Large intestine (tissue), 12 donors: Measurements from ENCODE around the gene CD1C. TPM values are rescaled to one million over a fixed set of nuclear protein-coding genes. Genes with fewer than 3 reads are reported as not detected.
A peak's percentile ranks its signal among the peaks of the same experiment; 100 is the strongest.
"Not testable (repeated sequence)": the region's sequence is repeated elsewhere in the genome, so short reads cannot be mapped to it uniquely, and the experiment has no call there.

Experiments
- DNase-seq, 2 donors: peaks; one replicate each; pipeline versions ENCODE4 v3.0.0 to v3.0.0-alpha.2; 2013
- H3K27ac ChIP-seq: one replicate; pipeline ENCODE4 v1.5.1; 2013; ENCODE audit warnings: low read length
- H3K27me3 ChIP-seq: 2 replicates; pipeline ENCODE4 v1.6.1; 2013; ENCODE audit warnings: low read length; ENCODE audit not compliant: control insufficient read depth, insufficient read depth
- H3K36me3 ChIP-seq: 2 replicates; pipeline ENCODE4 v1.6.1; 2013; ENCODE audit warnings: low read length; ENCODE audit not compliant: control insufficient read depth, insufficient read depth
- H3K4me1 ChIP-seq: one replicate; pipeline ENCODE4 v1.6.1; 2013; ENCODE audit warnings: low read length; ENCODE audit not compliant: control insufficient read depth, insufficient read depth
- H3K4me3 ChIP-seq: one replicate; pipeline ENCODE4 v1.5.1; 2013; ENCODE audit warnings: low read length
- H3K9me3 ChIP-seq: one replicate; pipeline ENCODE4 v1.6.1; 2013; ENCODE audit warnings: mild to moderate bottlenecking, low read depth, low read length, moderate library complexity; ENCODE audit not compliant: control insufficient read depth
- WGBS: methylation state at CpG from one replicate; pipeline ENCODE4 v1.1.5; 2013; ENCODE audit warnings: low lambda C conversion rate; ENCODE audit not compliant: insufficient coverage; 5-methylcytosine and 5-hydroxymethylcytosine counted together
- long read RNA-seq, 11 donors: transcript quantifications; one replicate each; lab custom pipeline, GENCODE V29; 2026
- polyA plus RNA-seq: library from polyadenylated mRNA; unstranded; fragments of 120-200 nt; gene quantifications from one replicate; pipeline ENCODE4 v1.2.1, GENCODE V29; 2013

Gene CD1C
- 0.63 TPM for polyA plus RNA-seq
- long read RNA-seq, donor 1 = 0 reads
- long read RNA-seq, donor 2, partial matches to known transcripts = 0 of 1 reads
- long read RNA-seq, donor 2, other reads (novel, unspliced or antisense) = 0 of 1 reads
- long read RNA-seq, donor 3 = 0 reads
- long read RNA-seq, donor 4 = 0 reads
- long read RNA-seq, donor 5, partial matches to known transcripts = 0 of 1 reads
- long read RNA-seq, donor 5, other reads (novel, unspliced or antisense) = 0 of 1 reads
- long read RNA-seq, donor 6 = 0 reads
- long read RNA-seq, donor 7, partial matches to known transcripts = 0 of 1 reads
- long read RNA-seq, donor 7, other reads (novel, unspliced or antisense) = 0 of 1 reads
- long read RNA-seq, donor 8, partial matches to known transcripts = 0 of 1 reads
- long read RNA-seq, donor 8, other reads (novel, unspliced or antisense) = 0 of 1 reads
- long read RNA-seq, donor 9 = 0 reads
- long read RNA-seq, donor 10 = 0 reads
- long read RNA-seq, donor 11 = 0 reads

- Histone ChIP-seq H3K4me3 (no peak within 1 kb of the TSS), H3K27me3 (no peaks in the 10 kb centered on the region), H3K4me1 (no peaks in the 10 kb centered on the region), H3K36me3 (no peaks in the 10 kb centered on the region), H3K9me3 (no peaks in the 10 kb centered on the region), H3K27ac (no peak within 1 kb of the TSS)
- DNase-seq = no peak
- no CpG with 5 or more reads among the region's 4 CpGs for WGBS
Measured at GRCh38 chr1:158289811-158290210, at the start of gene CD1C. Gene CD1C (plus strand): TSS chr1:158289923. CDS start chr1:158290065, 142 bp downstream.

- Histone ChIP-seq H3K4me1 (no peaks in the 10 kb centered on the region), H3K36me3 (no peaks in the 10 kb centered on the region), H3K27ac (no peak overlapping the region), H3K4me3 (no peak overlapping the region), H3K9me3 (no peaks in the 10 kb centered on the region), H3K27me3 (no peaks in the 10 kb centered on the region)
- WGBS = no CpG with 5 or more reads among the region's 7 CpGs
- DNase-seq = no peak
Measured at GRCh38 chr1:158246650-158247049, 43.1 kb upstream of the CD1C start.

- Histone ChIP-seq H3K36me3 (no peaks in the 10 kb centered on the region), H3K27me3 (no peaks in the 10 kb centered on the region), H3K4me3 (no peak overlapping the region), H3K9me3 (no peaks in the 10 kb centered on the region), H3K4me1 (no peaks in the 10 kb centered on the region), H3K27ac (no peak overlapping the region)
- peak in 1 of 2 donors; percentile 1 for DNase-seq
- WGBS = 75% methylated on average over 2 of the region's 3 CpGs
Measured at GRCh38 chr1:158248118-158248517, 41.6 kb upstream of the CD1C start.

GRCh38 chr1:158248771-158249170 lies 41.0 kb upstream of the CD1C start:
- WGBS = 88% methylated on average over 1 of the region's 2 CpGs
- H3K4me1 ChIP-seq = no peaks in the 10 kb centered on the region
- H3K36me3 ChIP-seq = no peaks in the 10 kb centered on the region
- H3K4me3 ChIP-seq = no peak overlapping the region
- no peak overlapping the region for H3K27ac ChIP-seq
- no peaks in the 10 kb centered on the region for H3K27me3 ChIP-seq
- H3K9me3 ChIP-seq = no peaks in the 10 kb centered on the region
- DNase-seq = no peak

DNA sequence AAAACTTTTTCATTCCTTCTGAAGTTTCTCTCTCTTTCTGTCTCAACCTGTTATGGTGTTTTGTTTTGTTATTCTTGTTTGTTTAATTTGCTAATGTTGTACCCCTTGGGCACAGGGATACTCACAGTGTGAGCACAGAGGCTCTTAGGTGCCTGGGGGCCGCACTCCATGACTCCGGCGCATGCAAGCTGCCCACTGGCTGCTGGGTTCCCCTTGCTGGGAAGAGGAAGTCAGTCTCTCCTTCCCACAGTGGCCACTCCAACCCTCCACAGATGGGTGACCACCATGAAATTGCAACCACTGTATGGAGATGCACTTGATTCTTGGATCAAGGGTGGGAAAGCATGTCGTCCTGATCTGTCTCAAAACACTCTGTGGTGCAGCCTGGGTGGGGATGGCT lies 40.1 kb upstream of the CD1C start:
- no peak overlapping the region for H3K27ac ChIP-seq
- H3K4me3 ChIP-seq = no peak overlapping the region
- no peak for DNase-seq
- no peaks in the 10 kb centered on the region for H3K4me1 ChIP-seq
- H3K9me3 ChIP-seq = no peaks in the 10 kb centered on the region
- H3K27me3 ChIP-seq = no peaks in the 10 kb centered on the region
- no CpG with 5 or more reads among the region's 4 CpGs for WGBS
- no peaks in the 10 kb centered on the region for H3K36me3 ChIP-seq

DNA sequence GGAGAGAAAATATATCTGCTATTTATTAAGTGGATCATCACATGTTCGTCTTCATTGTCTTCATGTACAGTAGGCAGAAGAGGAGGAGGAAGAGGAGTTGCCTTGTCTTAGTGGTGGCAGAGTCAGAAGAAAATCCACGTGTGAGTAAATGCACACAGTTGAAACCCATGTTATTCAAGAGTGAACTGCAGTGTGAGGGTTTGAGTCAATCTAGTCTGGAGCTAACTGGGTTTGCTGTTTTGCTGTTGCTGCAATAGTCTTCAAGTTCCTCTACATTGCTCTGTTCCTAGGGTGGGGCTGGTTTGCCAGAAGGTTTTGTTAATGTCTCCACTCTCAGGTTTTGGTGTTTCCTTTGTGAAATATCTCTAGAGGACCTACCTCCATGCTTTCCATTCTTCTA lies 38.6 kb upstream of the CD1C start:
- no peaks in the 10 kb centered on the region for H3K9me3 ChIP-seq
- no peaks in the 10 kb centered on the region for H3K4me1 ChIP-seq
- H3K36me3 ChIP-seq = no peaks in the 10 kb centered on the region
- H3K27ac ChIP-seq = no peak overlapping the region
- no peak for DNase-seq
- H3K27me3 ChIP-seq = no peaks in the 10 kb centered on the region
- WGBS = no CpG with 5 or more reads among the region's 2 CpGs
- H3K4me3 ChIP-seq = no peak overlapping the region

- H3K4me1 ChIP-seq = no peaks in the 10 kb centered on the region
- DNase-seq = no peak
- no peaks in the 10 kb centered on the region for H3K36me3 ChIP-seq
- H3K4me3 ChIP-seq = no peak overlapping the region
- no peaks in the 10 kb centered on the region for H3K9me3 ChIP-seq
- H3K27ac ChIP-seq = no peak overlapping the region
- no peaks in the 10 kb centered on the region for H3K27me3 ChIP-seq
Measured at GRCh38 chr1:158255656-158256055, 34.1 kb upstream of the CD1C start.

GRCh38 chr1:158256747-158257146 lies 33.0 kb upstream of the CD1C start:
- not testable (repeated sequence) for H3K9me3 ChIP-seq, H3K36me3 ChIP-seq, H3K27me3 ChIP-seq, H3K4me3 ChIP-seq, DNase-seq, H3K27ac ChIP-seq, H3K4me1 ChIP-seq
- no CpG with 5 or more reads among the region's 9 CpGs for whole genome bisulfite sequencing

DNA sequence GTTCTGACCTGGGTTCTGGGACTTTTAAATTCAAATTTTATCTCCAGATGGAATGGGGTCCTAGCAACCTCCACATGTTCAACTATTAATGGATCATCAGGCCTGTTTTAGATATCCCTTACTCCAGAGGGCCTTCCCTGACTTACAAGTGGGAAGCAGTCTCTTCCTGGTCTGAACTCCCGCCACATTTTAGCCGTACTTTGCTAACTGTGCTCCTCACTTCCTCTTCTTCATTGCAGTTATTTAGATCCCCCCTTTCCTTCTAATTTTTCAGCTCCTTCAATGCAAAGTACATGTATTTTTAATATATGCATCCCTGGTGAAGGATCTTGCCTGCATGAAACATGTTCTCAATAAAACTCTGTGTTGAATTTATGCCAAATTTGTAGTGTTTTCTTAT lies 31.8 kb upstream of the CD1C start:
- H3K4me3 ChIP-seq = no peak overlapping the region
- no peaks in the 10 kb centered on the region for H3K36me3 ChIP-seq
- H3K27me3 ChIP-seq = no peaks in the 10 kb centered on the region
- DNase-seq = no peak
- WGBS = 67% methylated on average over 1 of the region's 2 CpGs
- no peaks in the 10 kb centered on the region for H3K9me3 ChIP-seq
- no peaks in the 10 kb centered on the region for H3K4me1 ChIP-seq
- H3K27ac ChIP-seq = no peak overlapping the region

DNA sequence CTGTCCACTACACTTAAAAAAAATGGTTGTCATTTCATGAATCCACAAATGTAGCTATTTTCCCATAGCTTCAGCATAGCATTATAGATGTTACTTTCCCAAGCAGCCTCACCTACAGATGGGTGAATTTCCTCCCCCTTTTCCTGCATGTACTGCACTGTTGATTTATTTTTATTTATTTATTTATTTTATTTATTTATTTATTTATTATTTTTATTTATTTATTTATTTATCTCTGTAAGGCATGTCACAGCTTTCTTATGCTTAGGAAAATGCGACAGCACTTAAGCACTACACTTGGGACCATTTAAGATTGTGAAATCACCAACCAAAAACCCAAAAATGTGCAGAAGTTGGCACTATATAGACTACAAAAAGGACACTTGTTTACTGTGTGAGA lies 30.6 kb upstream of the CD1C start:
- 100% methylated on average over 1 of the region's 1 CpG for WGBS
- Histone ChIP-seq H3K36me3 (no peaks in the 10 kb centered on the region), H3K4me3 (no peak overlapping the region), H3K4me1 (no peaks in the 10 kb centered on the region), H3K9me3 (no peaks in the 10 kb centered on the region), H3K27me3 (no peaks in the 10 kb centered on the region), H3K27ac (no peak overlapping the region)
- DNase-seq = no peak

GRCh38 chr1:158272681-158273080 lies 17.0 kb upstream of the CD1C start:
- no peak for DNase-seq
- no peaks in the 10 kb centered on the region for H3K36me3 ChIP-seq
- H3K27ac ChIP-seq = no peak overlapping the region
- H3K9me3 ChIP-seq = no peaks in the 10 kb centered on the region
- no peaks in the 10 kb centered on the region for H3K27me3 ChIP-seq
- H3K4me3 ChIP-seq = no peak overlapping the region
- no peaks in the 10 kb centered on the region for H3K4me1 ChIP-seq
